ENCODE measurements around the gene HTR6. TPM values are rescaled to one million over a fixed set of nuclear protein-coding genes. Genes with fewer than 3 reads are reported as not detected.
"Not testable (repeated sequence)": the region's sequence is repeated elsewhere in the genome, so short reads cannot be mapped to it uniquely, and the experiment has no call there.

The HTR6 gene
- total and polyA plus RNA-seq, 2 experiments from 2014 or later: not detected

- Histone ChIP-seq H3K36me3 (peaks cover 21% of the 10 kb centered on the region), H3K27ac (no peak overlapping the region), H3K27me3 (no peaks in the 10 kb centered on the region), H3K4me1 (ENCODE audit: low read depth) (no peaks in the 10 kb centered on the region), H3K9me3 (ENCODE audit: low read depth) (no peaks in the 10 kb centered on the region), H3K4me3 (no peak overlapping the region)
- TF ChIP-seq, protein P1, sequence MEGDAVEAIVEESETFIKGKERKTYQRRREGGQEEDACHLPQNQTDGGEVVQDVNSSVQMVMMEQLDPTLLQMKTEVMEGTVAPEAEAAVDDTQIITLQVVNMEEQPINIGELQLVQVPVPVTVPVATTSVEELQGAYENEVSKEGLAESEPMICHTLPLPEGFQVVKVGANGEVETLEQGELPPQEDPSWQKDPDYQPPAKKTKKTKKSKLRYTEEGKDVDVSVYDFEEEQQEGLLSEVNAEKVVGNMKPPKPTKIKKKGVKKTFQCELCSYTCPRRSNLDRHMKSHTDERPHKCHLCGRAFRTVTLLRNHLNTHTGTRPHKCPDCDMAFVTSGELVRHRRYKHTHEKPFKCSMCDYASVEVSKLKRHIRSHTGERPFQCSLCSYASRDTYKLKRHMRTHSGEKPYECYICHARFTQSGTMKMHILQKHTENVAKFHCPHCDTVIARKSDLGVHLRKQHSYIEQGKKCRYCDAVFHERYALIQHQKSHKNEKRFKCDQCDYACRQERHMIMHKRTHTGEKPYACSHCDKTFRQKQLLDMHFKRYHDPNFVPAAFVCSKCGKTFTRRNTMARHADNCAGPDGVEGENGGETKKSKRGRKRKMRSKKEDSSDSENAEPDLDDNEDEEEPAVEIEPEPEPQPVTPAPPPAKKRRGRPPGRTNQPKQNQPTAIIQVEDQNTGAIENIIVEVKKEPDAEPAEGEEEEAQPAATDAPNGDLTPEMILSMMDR (IDR thresholded peaks at IDR 0.05; ENCODE audit: low read depth, low read length): no peak
- no peak for DNase-seq (ENCODE audit: low read depth in 1 of 2, low spot score in 1 of 2)
Observed at GRCh38 chr1:19625291-19625937, 39.3 kb upstream of the HTR6 start.

GRCh38 chr1:19628879-19629278 is 35.8 kb upstream of the HTR6 start:
- Histone ChIP-seq H3K27me3 (no peaks in the 10 kb centered on the region), H3K4me1 (ENCODE audit: low read depth) (no peaks in the 10 kb centered on the region), H3K4me3 (no peak overlapping the region), H3K36me3 (peaks cover 21% of the 10 kb centered on the region), H3K27ac (no peak overlapping the region), H3K9me3 (ENCODE audit: low read depth) (no peaks in the 10 kb centered on the region)
- TF ChIP-seq, protein P1 (IDR thresholded peaks at IDR 0.05; ENCODE audit: low read depth, low read length): no peak
- no peak for DNase-seq (ENCODE audit: low read depth in 1 of 2, low spot score in 1 of 2)

DNA sequence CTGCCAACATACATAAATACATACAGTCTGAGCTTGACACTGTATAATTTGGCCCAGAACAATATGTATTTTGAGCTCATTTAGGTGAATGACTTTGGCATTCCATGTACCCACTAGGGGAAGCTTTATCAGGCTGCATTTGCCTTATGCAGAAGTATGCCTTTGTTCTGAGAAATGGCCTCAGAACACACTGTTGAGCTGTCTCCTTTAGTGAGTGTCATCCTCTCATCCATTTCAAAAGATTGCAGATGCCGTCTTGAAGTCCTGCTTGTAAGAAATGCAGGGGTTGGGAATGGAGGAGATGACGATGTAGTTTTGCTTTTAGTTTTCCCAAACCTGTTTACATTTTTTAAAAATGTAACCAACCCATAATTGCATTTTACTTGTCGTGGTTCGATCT is 35.3 kb upstream of the HTR6 start:
- TF ChIP-seq, protein P1 (IDR thresholded peaks at IDR 0.05; ENCODE audit: low read depth, low read length): no peak
- Histone ChIP-seq H3K4me1 (ENCODE audit: low read depth) (no peaks in the 10 kb centered on the region), H3K27ac (no peak overlapping the region), H3K27me3 (no peaks in the 10 kb centered on the region), H3K36me3 (peaks cover 21% of the 10 kb centered on the region), H3K9me3 (ENCODE audit: low read depth) (no peaks in the 10 kb centered on the region), H3K4me3 (no peak overlapping the region)
- no peak for DNase-seq (ENCODE audit: low read depth in 1 of 2, low spot score in 1 of 2)

DNA sequence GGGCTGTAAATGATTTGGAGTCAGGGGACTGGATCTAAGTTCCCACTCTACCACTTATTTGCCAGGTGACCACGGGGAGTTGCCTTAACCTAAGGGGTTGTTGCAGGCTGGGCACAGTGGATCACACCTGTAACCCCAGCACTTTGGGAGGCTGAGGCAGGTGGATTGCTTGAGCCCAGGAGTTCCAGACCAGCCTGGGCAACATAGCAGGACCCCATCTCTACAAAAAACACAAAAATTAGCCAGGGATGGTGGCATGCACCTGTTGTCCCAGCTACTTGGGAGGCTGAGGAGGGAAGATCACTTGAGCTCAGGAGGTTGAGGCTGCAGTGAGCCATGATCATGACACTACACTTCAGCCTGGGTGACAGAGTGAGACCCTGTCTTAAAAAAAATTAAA is 34.5 kb upstream of the HTR6 start:
- not testable (repeated sequence) for H3K4me1 ChIP-seq (ENCODE audit: low read depth); H3K27ac ChIP-seq; DNase-seq (ENCODE audit: low read depth in 1 of 2, low spot score in 1 of 2); H3K9me3 ChIP-seq (ENCODE audit: low read depth); H3K4me3 ChIP-seq; H3K27me3 ChIP-seq
- peaks cover 17% of the 10 kb centered on the region for H3K36me3 ChIP-seq

- Histone ChIP-seq H3K9me3 (ENCODE audit: low read depth) (no peaks in the 10 kb centered on the region), H3K4me1 (ENCODE audit: low read depth) (no peaks in the 10 kb centered on the region), H3K36me3 (peaks cover 14% of the 10 kb centered on the region), H3K4me3 (no peak overlapping the region), H3K27ac (no peak overlapping the region), H3K27me3 (no peaks in the 10 kb centered on the region)
- TF ChIP-seq, protein P1 (IDR thresholded peaks at IDR 0.05; ENCODE audit: low read depth, low read length): no peak
- DNase-seq (ENCODE audit: low read depth in 1 of 2, low spot score in 1 of 2): no peak
Observed at GRCh38 chr1:19630720-19631395, 33.8 kb upstream of the HTR6 start.

DNA sequence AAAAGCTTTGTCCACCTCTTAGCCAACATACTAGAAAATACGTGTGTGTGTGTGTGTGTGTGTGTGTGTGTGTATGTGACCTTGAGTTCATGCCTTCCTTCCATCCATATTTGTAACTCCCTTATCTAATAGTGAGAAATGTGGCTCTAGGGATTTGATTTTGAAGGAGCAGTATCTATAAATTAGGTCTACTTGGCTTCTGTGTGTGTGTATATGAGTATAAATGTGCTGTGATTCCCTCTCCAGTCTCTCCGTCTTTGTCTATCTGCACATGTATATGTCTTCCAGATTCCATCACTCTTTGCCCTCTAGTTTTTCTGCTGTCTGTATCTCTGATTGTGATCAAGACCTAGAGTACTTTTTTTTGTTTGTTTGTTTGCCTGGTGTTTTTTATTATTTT is 32.5 kb upstream of the HTR6 start:
- H3K27me3 ChIP-seq: no peaks in the 10 kb centered on the region
- TF ChIP-seq, protein P1 (IDR thresholded peaks at IDR 0.05; ENCODE audit: low read depth, low read length): no peak

More for the DNA sequence above, 32.5 kb upstream of the HTR6 start:
- no peak overlapping the region for H3K27ac ChIP-seq
- H3K4me1 ChIP-seq (ENCODE audit: low read depth): no peaks in the 10 kb centered on the region
- DNase-seq (ENCODE audit: low read depth in 1 of 2, low spot score in 1 of 2): no peak
- no peak overlapping the region for H3K4me3 ChIP-seq
- no peaks in the 10 kb centered on the region for H3K9me3 ChIP-seq (ENCODE audit: low read depth)
- H3K36me3 ChIP-seq: peaks cover 5% of the 10 kb centered on the region
